H1 (cell line): Measurements from ENCODE around the gene BLOC1S4. TPM values are rescaled to one million over a fixed set of nuclear protein-coding genes. Genes with fewer than 3 reads are reported as not detected.

Experiments
- ASH2L ChIP-seq: fragments of 200-600, 300-600 bp; sonication (generic); IDR thresholded peaks from one replicate; pipeline ENCODE4 v1.7.1; 2017; ENCODE audit warnings: low read length
- HDAC2 ChIP-seq, 2 experiments: fragments of 300-600 bp in 1 of 2; sonication (generic) in 1 of 2; IDR thresholded peaks; 2 replicates each; pipeline ENCODE4 v1.6.1; 2011 to 2012; ENCODE audit warnings: low read depth in 2 of 2, low read length in 2 of 2, mild to moderate bottlenecking in 2 of 2, moderate library complexity in 2 of 2, borderline replicate concordance in 1 of 2, inconsistent platforms in 1 of 2
- JUN ChIP-seq: IDR thresholded peaks from 2 replicates; pipeline ENCODE4 v1.6.1; 2011; ENCODE audit warnings: low read depth, mild to moderate bottlenecking, improper control_type of control experiment, low read length
- RBBP5 ChIP-seq: IDR thresholded peaks from 2 replicates; pipeline ENCODE4 v1.7.1; 2012; ENCODE audit warnings: low read depth, mild to moderate bottlenecking, inconsistent platforms, low read length, moderate library complexity, borderline replicate concordance
- SAP30 ChIP-seq: fragments of 300-600 bp; sonication (generic); IDR thresholded peaks from 2 replicates; pipeline ENCODE4 v1.7.1; 2012; ENCODE audit warnings: low read length, moderate library complexity, mild to moderate bottlenecking, inconsistent platforms; ENCODE audit not compliant: insufficient read depth, insufficient replicate concordance
- SIRT6 ChIP-seq: IDR thresholded peaks from one replicate; pipeline ENCODE4 v1.7.1; 2012; ENCODE audit warnings: low read length, inconsistent platforms
- polyA plus RNA-seq, 7 experiments: library from polyadenylated mRNA; depleted of rRNA in 3 of 7; stranded (reverse) in 5 of 7; unstranded in 2 of 7; fragments of >200 nt in 5 of 7; fragments of 200-250 nt in 2 of 7; gene quantifications; 1 replicate in 5 of 7; 2 replicates in 1 of 7; 4 replicates in 1 of 7; pipeline versions ENCODE4 v1.2.1 to v1.2.3, GENCODE V29; 2011 to 2013; ENCODE audit warnings: missing spikeins in 2 of 7, mixed read lengths in 2 of 7
- total RNA-seq: library from RNA; stranded (reverse); fragmentation: NEBNext Ultra II Directional; extraction: Animal tissue kit (Norgen Biotek cat#: 25700); gene quantifications from 2 replicates; pipeline ENCODE4 v1.2.1, GENCODE V29; 2021

Gene BLOC1S4
- total and polyA plus RNA-seq, 2 of the 8 experiments (the other 6 are each of a cell fraction or from before 2014, with no cell fraction given) = 19.1 to 27.8 TPM

DNA sequence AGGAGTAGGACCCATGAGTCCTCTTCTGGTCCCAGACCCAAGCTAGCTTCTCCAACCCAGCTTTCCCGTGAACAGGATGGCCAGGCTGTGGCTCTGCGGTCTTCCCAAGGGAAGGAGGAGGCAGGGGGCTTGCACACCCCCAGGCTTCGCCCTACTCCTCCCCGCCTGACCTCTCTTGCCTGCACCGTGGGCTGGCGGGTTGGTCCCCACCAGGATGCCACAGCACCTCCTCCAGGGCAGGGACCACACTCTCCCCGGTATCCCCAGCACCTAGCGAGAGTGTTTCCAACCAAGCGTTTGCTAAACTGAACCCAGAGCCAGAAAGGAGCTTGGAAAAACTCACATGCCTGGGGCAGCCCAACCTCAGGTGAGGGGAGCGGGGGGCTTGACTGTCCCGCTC, 31.3 kb upstream of the BLOC1S4 start (continued):
- TF ChIP-seq SAP30 = no peak
- TF ChIP-seq RBBP5 = no peak
- TF ChIP-seq ASH2L = no peak
- no peak for TF ChIP-seq HDAC2 (IDR thresholded peaks at IDR 0.05; ENCODE audit: borderline replicate concordance in 1 of 2, low read depth in 2 of 2, low read length in 2 of 2)
- no peak for TF ChIP-seq JUN
- TF ChIP-seq SIRT6 = no peak
- TF ChIP-seq, all 59 proteins: peak for 0
